ENCODE data around the gene PDZD2.

PDZD2 gene

GRCh38 chr5:31806561-31806960, 167.6 kb downstream of the PDZD2 start:
- Histone ChIP-seq H3K9me3 (ENCODE audit: control insufficient read depth, insufficient read depth, low read length) (no peaks in the 10 kb centered on the region), H3K36me3 (ENCODE audit: insufficient read depth, low read length) (no peaks in the 10 kb centered on the region), H3K9ac (ENCODE audit: low read depth, low read length) (no peak overlapping the region), H3K4me1 (ENCODE audit: insufficient read depth, low read length) (no peaks in the 10 kb centered on the region; the same call in 1 of the 2 replicates)

- no peaks in the 10 kb centered on the region for H3K36me3 ChIP-seq (ENCODE audit: insufficient read depth, low read length)
- H3K9me3 ChIP-seq (ENCODE audit: control insufficient read depth, insufficient read depth, low read length) = no peaks in the 10 kb centered on the region
- H3K9ac ChIP-seq (ENCODE audit: low read depth, low read length) = no peak overlapping the region
- no peaks in the 10 kb centered on the region; the same call in 1 of the 2 replicates for H3K4me1 ChIP-seq (ENCODE audit: insufficient read depth, low read length)
These were observed 169.0 kb downstream of the PDZD2 start for GRCh38 chr5:31807789-31808540.

GRCh38 chr5:31809050-31809870, 170.3 kb downstream of the PDZD2 start:
- Histone ChIP-seq H3K36me3 (ENCODE audit: insufficient read depth, low read length) (no peaks in the 10 kb centered on the region), H3K9me3 (ENCODE audit: control insufficient read depth, insufficient read depth, low read length) (no peaks in the 10 kb centered on the region), H3K9ac (ENCODE audit: low read depth, low read length) (no peak overlapping the region), H3K4me1 (ENCODE audit: insufficient read depth, low read length) (no peaks in the 10 kb centered on the region; the same call in 1 of the 2 replicates)

- Histone ChIP-seq H3K9ac (ENCODE audit: low read depth, low read length) (no peak overlapping the region), H3K36me3 (ENCODE audit: insufficient read depth, low read length) (no peaks in the 10 kb centered on the region), H3K9me3 (ENCODE audit: control insufficient read depth, insufficient read depth, low read length) (no peaks in the 10 kb centered on the region), H3K4me1 (ENCODE audit: insufficient read depth, low read length) (no peaks in the 10 kb centered on the region; the same call in 1 of the 2 replicates)
These were observed 172.3 kb downstream of the PDZD2 start for GRCh38 chr5:31811210-31811609.

GRCh38 chr5:31815376-31815775, 176.4 kb downstream of the PDZD2 start:
- Histone ChIP-seq H3K4me1 (ENCODE audit: insufficient read depth, low read length) (no peaks in the 10 kb centered on the region; the same call in 1 of the 2 replicates), H3K9me3 (ENCODE audit: control insufficient read depth, insufficient read depth, low read length) (no peaks in the 10 kb centered on the region), H3K36me3 (ENCODE audit: insufficient read depth, low read length) (no peaks in the 10 kb centered on the region), H3K9ac (ENCODE audit: low read depth, low read length) (no peak overlapping the region)

- Histone ChIP-seq H3K4me1 (ENCODE audit: insufficient read depth, low read length) (no peaks in the 10 kb centered on the region; the same call in 1 of the 2 replicates), H3K9me3 (ENCODE audit: control insufficient read depth, insufficient read depth, low read length) (no peaks in the 10 kb centered on the region), H3K9ac (ENCODE audit: low read depth, low read length) (no peak overlapping the region), H3K36me3 (ENCODE audit: insufficient read depth, low read length) (no peaks in the 10 kb centered on the region)
These were observed 181.1 kb downstream of the PDZD2 start for GRCh38 chr5:31819926-31820516.

GRCh38 chr5:31823472-31823871, 184.5 kb downstream of the PDZD2 start:
- H3K36me3 ChIP-seq (ENCODE audit: insufficient read depth, low read length) = no peaks in the 10 kb centered on the region
- no peak overlapping the region for H3K9ac ChIP-seq (ENCODE audit: low read depth, low read length)
- peaks cover 7% of the 10 kb centered on the region for H3K9me3 ChIP-seq (ENCODE audit: control insufficient read depth, insufficient read depth, low read length)
- H3K4me1 ChIP-seq (ENCODE audit: insufficient read depth, low read length) = no peaks in the 10 kb centered on the region; the same call in 1 of the 2 replicates

- Histone ChIP-seq H3K36me3 (ENCODE audit: insufficient read depth, low read length) (no peaks in the 10 kb centered on the region), H3K4me1 (ENCODE audit: insufficient read depth, low read length) (no peaks in the 10 kb centered on the region; the same call in 1 of the 2 replicates), H3K9ac (ENCODE audit: low read depth, low read length) (no peak overlapping the region)
These were observed 186.1 kb downstream of the PDZD2 start for GRCh38 chr5:31824869-31825517.

GRCh38 chr5:31825518-31826068, 186.7 kb downstream of the PDZD2 start:
- no peak overlapping the region for H3K9ac ChIP-seq (ENCODE audit: low read depth, low read length)
- H3K4me1 ChIP-seq (ENCODE audit: insufficient read depth, low read length) = no peaks in the 10 kb centered on the region; the same call in 1 of the 2 replicates
- H3K9me3 ChIP-seq (ENCODE audit: control insufficient read depth, insufficient read depth, low read length) = peaks cover 9% of the 10 kb centered on the region
- no peaks in the 10 kb centered on the region for H3K36me3 ChIP-seq (ENCODE audit: insufficient read depth, low read length)

More at GRCh38 chr5:31824869-31825517, 186.1 kb downstream of the PDZD2 start:
- peaks cover 9% of the 10 kb centered on the region for H3K9me3 ChIP-seq (ENCODE audit: control insufficient read depth, insufficient read depth, low read length)

- Histone ChIP-seq H3K4me1 (ENCODE audit: insufficient read depth, low read length) (no peaks in the 10 kb centered on the region; the same call in 1 of the 2 replicates), H3K36me3 (ENCODE audit: insufficient read depth, low read length) (no peaks in the 10 kb centered on the region), H3K9me3 (ENCODE audit: control insufficient read depth, insufficient read depth, low read length) (peaks cover 9% of the 10 kb centered on the region), H3K9ac (ENCODE audit: low read depth, low read length) (no peak overlapping the region)
These were observed 188.9 kb downstream of the PDZD2 start for GRCh38 chr5:31827867-31828266.

- Histone ChIP-seq H3K36me3 (ENCODE audit: insufficient read depth, low read length) (no peaks in the 10 kb centered on the region), H3K4me1 (ENCODE audit: insufficient read depth, low read length) (no peaks in the 10 kb centered on the region), H3K9me3 (ENCODE audit: control insufficient read depth, insufficient read depth, low read length) (0 out of 2 replicates have a peak, but pooled peaks cover 6% of the 10 kb centered on the region), H3K9ac (ENCODE audit: low read depth, low read length) (no peak overlapping the region)
These were observed 194.0 kb downstream of the PDZD2 start for GRCh38 chr5:31832966-31833365.

GRCh38 chr5:31833710-31834109, 194.8 kb downstream of the PDZD2 start:
- no peaks in the 10 kb centered on the region for H3K36me3 ChIP-seq (ENCODE audit: insufficient read depth, low read length)
- H3K9ac ChIP-seq (ENCODE audit: low read depth, low read length) = no peak overlapping the region
- H3K9me3 ChIP-seq (ENCODE audit: control insufficient read depth, insufficient read depth, low read length) = no peaks in the 10 kb centered on the region
- no peaks in the 10 kb centered on the region for H3K4me1 ChIP-seq (ENCODE audit: insufficient read depth, low read length)

- Histone ChIP-seq H3K9me3 (ENCODE audit: control insufficient read depth, insufficient read depth, low read length) (no peaks in the 10 kb centered on the region), H3K9ac (ENCODE audit: low read depth, low read length) (no peak overlapping the region), H3K4me1 (ENCODE audit: insufficient read depth, low read length) (no peaks in the 10 kb centered on the region), H3K36me3 (ENCODE audit: insufficient read depth, low read length) (no peaks in the 10 kb centered on the region)
These were observed 205.9 kb downstream of the PDZD2 start for GRCh38 chr5:31844622-31845345.
